HG02885 (cell line): ENCODE data around the gene ANGEL2.

Source experiments
- ATAC-seq: cut with Tn5 transposase; IDR thresholded peaks from one replicate; pipeline ENCODE4 v1.9.1; 2021; ENCODE audit warnings: mild to moderate bottlenecking; ENCODE audit not compliant: unreplicated experiment, poor library complexity

Gene ANGEL2

DNA sequence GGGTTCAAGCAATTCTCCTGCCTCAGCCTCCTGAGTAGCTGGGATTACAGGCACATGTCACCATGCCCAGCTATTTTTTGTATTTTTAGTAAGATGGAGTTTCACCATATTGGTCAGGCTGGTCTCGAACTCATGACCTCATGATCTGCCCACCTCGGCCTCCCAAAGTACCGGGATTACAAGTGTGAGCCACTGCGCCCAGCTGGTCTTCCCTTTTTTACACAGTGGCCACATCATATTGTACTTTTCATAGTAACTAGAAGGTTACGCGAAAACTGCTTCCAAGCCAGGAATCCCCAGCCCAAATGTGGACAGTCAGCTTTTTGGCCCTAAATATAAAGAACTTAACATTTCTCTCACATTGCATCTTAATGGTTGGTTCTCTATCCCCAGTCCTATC is 61.2 kb downstream of the ANGEL2 start:
- ATAC-seq = no peak

- ATAC-seq = no peak
Measured at GRCh38 chr1:212953321-212953720, 62.3 kb downstream of the ANGEL2 start.

- ATAC-seq = no peak
Measured at GRCh38 chr1:212952641-212952976, 63.1 kb downstream of the ANGEL2 start.

DNA sequence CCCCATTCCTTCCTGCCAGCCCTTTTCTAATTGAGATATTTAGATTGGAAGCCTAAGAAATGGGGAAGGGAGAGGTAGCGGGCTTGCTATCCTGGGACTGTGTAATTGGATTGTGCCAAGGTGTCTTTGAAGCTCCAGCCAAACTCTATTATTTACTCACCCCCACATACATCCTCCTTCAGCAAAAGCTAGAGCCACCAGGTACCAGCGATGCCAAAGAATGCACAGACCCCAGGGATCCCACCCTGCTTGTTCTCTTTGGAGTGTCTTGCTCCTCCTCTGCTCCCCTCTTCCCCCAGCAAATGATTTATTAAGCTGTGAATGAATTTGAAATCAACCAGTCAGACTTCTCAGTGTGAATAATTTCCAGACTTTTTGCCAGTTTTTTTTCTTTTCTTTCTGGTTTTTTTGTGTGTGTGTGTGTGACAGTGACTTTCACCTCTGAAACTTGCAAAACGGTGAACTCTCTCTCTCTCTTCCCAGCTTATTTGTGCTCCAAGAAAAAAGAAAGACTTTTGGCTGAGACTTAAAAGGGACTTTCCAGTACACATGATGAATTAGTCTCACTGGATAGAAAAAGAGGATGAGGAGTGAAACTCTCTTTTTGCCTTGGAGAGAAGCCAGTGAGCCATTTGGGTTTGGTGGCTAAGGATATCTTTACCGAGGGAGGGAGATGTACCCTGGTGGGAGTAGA is 63.6 kb downstream of the ANGEL2 start:
- no peak for ATAC-seq

DNA sequence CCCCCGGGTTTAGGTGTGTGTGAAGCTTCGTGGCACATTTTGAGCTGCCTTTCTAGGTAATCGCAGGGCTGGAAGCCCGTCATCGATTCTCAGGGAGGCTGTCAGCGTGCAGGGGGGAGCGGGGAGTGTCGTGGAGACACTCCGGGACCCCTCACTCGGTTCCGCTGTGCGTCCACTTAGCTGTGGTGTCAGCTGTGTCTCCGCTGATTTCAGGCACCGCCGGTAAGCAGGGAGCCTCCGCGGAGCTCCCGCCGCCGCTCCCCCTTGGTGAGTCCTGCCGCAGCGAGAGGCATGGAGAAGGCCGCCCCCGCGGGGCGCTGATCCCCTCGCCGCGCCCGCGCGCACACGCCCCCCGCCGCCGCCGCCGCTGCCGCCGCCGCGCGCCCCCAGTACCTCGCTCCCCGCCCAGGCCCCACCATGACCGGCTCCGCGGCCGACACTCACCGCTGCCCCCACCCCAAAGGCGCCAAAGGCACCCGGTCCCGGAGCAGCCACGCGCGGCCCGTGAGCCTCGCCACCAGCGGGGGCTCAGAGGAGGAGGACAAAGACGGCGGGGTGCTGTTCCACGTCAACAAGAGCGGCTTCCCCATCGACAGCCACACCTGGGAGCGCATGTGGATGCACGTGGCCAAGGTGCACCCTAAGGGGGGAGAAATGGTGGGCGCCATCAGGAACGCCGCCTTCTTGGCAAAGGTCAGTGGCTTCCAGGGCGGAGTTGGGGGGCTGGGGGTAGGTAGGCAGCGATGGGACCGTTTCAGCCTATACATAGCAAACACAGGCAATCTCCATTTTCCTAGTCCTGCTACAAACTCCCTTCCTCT is 64.3 kb downstream of the ANGEL2 start:
- ATAC-seq = no peak

DNA sequence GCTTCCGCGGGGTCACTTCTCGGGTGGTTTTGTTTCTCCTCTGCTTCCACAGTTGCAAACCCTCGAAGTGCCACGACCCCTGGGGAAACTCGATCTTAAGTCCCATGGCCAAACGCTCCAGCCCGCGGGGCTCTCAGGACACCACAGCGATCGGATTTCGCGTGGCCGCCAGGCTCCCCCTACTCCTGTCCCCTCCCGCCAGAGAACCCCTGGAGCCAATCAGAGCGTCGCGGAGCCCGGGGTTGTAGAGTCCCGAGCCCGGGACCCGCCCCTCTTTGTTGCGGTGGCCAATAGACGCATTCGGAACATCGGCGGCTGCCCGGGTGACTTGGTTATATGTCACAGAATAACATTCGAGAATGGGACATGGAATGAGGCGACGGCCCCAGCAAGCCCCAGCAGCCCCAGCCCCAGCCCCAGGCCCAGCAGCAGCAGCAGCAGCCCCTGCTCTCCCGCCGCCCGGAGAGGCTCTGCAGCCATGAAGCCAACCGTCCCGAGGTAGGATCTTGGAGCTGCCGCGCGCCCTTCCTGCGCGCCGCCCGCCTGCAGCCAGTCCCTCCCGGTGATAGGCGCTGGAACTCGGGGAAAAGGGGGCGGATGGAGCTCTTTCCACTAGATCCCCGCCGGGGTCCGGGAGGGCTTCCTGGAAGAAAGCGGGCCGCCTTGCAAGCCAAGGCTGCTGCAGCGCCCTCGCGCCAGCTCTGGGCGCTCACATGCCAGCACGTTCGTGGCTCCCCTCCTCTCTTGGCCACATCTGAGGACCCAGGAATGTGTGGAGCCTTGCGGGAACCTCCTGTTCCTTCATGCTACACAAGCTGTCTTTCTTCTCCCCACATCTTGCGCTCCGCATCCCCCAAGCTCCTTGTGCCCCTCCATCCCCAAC is 65.2 kb downstream of the ANGEL2 start, which contains the start of gene VASH2:
TSS of gene VASH2 (plus strand) at position 299 of the 883 bp plus-strand sequence. CDS start 1,002 bp downstream, outside the sequence.
- peak; percentile 96 for ATAC-seq

DNA sequence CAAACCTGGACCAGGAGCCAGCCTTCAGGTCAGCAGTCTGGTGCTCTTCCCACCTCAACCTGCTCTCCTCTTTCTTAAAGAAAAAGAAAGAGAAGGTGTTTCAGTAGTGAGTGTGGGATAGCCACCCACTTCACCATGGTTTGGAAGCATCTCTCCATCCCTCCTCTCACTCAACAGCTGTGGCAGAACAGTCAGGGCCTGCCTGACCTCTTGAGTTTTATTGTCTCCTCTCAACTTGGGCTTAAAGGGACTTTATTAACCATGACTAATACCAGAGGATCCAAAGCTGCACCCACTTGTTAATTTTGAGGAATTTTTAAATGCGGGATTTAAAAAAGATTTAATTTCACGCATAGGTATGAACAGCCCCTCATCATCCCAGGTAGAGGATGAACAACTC is 65.9 kb downstream of the ANGEL2 start:
- ATAC-seq = no peak

GRCh38 chr1:212946872-212947271 is 68.8 kb downstream of the ANGEL2 start:
- ATAC-seq = no peak

- no peak for ATAC-seq
Measured at GRCh38 chr1:212945463-212946160, 70.1 kb downstream of the ANGEL2 start.

- no peak for ATAC-seq
Measured at GRCh38 chr1:212945056-212945455, 70.6 kb downstream of the ANGEL2 start.

DNA sequence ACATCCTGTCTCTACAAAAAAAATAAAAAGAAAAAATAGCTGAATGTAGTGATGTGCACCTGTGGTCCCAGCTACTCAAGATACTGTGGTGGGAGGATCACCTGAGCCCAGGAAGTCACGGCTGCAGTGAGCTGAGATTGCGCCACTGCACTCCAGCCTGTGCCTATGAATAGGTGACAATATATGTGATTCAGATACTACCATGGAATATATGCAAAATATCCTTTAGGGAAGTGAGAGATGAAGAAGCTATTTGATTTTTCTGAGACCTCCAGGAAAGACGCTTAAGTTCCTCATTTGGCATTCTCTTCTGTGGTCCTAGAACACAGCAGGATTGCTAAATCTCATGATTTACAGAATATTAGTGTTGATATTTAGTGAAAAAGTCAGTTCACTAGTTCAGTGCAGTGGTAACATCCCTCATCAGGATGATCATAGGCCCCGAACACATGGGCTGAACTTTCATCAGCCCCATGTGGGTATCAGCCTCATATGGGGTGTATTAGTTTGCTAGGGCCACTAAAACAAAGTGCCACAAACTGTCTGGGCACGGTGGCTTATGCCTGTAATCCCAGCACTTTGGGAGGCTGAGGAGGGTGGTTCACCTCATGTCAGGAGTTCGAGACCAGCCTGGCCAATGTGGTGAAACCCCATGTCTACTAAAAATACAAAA is 71.3 kb downstream of the ANGEL2 start:
- peak; percentile 60 for ATAC-seq

DNA sequence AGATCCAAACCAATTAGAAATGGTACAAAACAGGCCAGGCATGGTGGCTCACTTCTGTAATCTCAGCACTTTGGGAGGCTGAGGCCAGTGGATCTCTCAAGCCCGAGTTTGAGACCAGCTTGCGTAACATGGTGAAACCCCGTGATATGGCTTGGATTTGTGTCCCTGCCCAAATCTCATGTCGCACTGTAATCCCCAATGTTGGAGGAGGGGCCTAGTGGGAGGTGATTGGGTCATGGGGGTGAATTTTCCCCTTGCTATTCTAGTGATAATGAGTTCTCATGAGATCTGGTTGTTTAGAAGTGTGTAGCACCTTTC is 72.3 kb downstream of the ANGEL2 start:
- no peak for ATAC-seq

DNA sequence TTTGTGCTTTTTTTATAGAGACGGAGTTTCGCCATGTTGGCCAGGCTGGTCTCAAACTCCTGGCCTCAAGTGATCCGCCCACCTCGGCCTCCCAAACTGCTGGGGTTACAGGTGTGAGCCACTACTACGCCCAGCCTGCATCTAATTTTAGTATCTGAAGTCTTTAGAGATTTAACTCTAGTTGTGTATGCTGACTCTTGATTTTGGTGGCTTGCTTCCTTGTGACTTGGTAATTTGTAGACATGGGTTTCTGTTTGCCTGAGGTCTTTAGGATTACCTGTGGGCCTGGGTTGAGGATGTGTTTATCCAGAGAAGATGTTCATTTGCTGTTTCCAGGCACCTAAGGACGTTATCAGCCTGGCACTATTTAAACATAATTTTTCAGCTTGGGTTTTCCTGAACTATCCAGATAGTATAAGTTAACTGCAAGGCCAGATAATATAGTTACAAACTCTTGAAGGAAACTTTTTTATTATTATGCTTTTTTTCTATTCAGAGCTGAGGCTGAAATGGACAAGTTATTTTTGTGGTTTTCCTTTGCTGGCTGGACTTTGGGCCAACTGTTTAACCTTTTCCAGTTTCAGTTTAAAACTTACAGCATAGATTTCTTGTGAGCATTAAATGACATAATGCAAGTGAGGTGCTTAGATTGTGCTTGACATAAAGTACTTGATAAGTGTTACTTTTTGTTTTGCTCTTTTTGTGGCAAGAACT is 72.8 kb downstream of the ANGEL2 start:
- ATAC-seq = no peak
